K562 (cell line): ENCODE results near the gene ZNF488. TPM values are rescaled to one million over a fixed set of nuclear protein-coding genes. Genes with fewer than 3 reads are reported as not detected.

ENCODE experiments used
- ATAC-seq: fragments of 200-7000 bp; cut with Tn5 transposase; 3 replicates; pipeline ENCODE4 v1.9.1; 2020; ENCODE audit warnings: moderate library complexity
- BruUV-seq: library from RNA; stranded (reverse); fragments of 400-500 nt; replicated peaks from 2 replicates; lab custom pipeline; 2021; lab: Mats Ljungman, UMichigan
- CTCF ChIA-PET: fragments of 300-600 bp; formaldehyde crosslinking; extraction: SDS; loops from one replicate; lab custom pipeline; 2021; ENCODE audit warnings: low intra/inter-chr PET ratio; lab: Yijun Ruan, JAX
- POLR2A ChIA-PET: fragments of 300-600, 350-650 bp; sonication (Branson Sonifier 250); formaldehyde crosslinking; extraction: SDS; loops from one replicate; lab custom pipeline; 2021; ENCODE audit warnings: antibody characterized with exemption, inconsistent platforms; lab: Yijun Ruan, JAX
- DNase-seq, 4 experiments: peaks; one replicate each; pipeline versions ENCODE4 v3.0.0 to v3.0.0-alpha.2; 2011 to 2018; ENCODE audit warnings: low spot score in 3 of 4, mixed read lengths in 3 of 4; ENCODE audit errors: extremely low read depth in 1 of 4
- FAIRE-seq: peaks from 2 replicates; lab custom pipeline; 2011; peaks lifted over from hg19 to GRCh38; lab: Jason Lieb, UNC
- H2AFZ ChIP-seq: 2 replicates; pipeline ENCODE4 v1.6.0; 2011; ENCODE audit warnings: low read depth, low read length, control low read depth, inconsistent platforms
- H3K27ac ChIP-seq: fragments of 200-600 bp; 3 replicates; pipeline ENCODE4 v1.8.0; 2011; ENCODE audit warnings: low read depth, mild to moderate bottlenecking, control low read depth, inconsistent platforms, low read length, moderate library complexity, mixed read lengths; ENCODE audit errors: extremely low read depth
- H3K27me3 ChIP-seq, 2 experiments: fragments of 300-600 bp in 1 of 2; 2 replicates in 1 of 2; 3 replicates in 1 of 2; pipeline versions ENCODE4 v1.6.0 to v1.8.0; 2011; ENCODE audit warnings: inconsistent platforms in 2 of 2, low read length in 2 of 2, mild to moderate bottlenecking in 1 of 2, mixed read lengths in 1 of 2, moderate library complexity in 1 of 2; ENCODE audit not compliant: control insufficient read depth in 2 of 2, insufficient read depth in 2 of 2
- H3K36me3 ChIP-seq: fragments of 300-600 bp; 3 replicates; pipeline ENCODE4 v1.8.0; 2011; ENCODE audit warnings: mild to moderate bottlenecking, low read length, inconsistent platforms; ENCODE audit not compliant: control insufficient read depth, insufficient read depth
- H3K4me1 ChIP-seq, 2 experiments: fragments of 200-600 bp in 1 of 2; replicated peaks in 1 of 2; 2 replicates in 1 of 2; 3 replicates in 1 of 2; pipeline versions ENCODE4 v1.5.1 to v1.8.0; 2011; ENCODE audit warnings: inconsistent platforms in 2 of 2, low read length in 2 of 2, mild to moderate bottlenecking in 1 of 2, mixed read lengths in 1 of 2, moderate library complexity in 1 of 2; ENCODE audit not compliant: control insufficient read depth in 2 of 2, insufficient read depth in 2 of 2
- H3K4me2 ChIP-seq: 2 replicates; pipeline ENCODE4 v1.6.1; 2011; ENCODE audit warnings: low read length, control low read depth, inconsistent platforms, mixed read lengths; ENCODE audit not compliant: insufficient read depth
- H3K4me3 ChIP-seq: fragments of 200-600 bp; sonication (generic), shearing (Covaris generic); 2 replicates; pipeline ENCODE4 v1.5.1; 2016; ENCODE audit warnings: control low read depth, inconsistent platforms
- H3K79me2 ChIP-seq: fragments of 200-600 bp; 3 replicates; pipeline ENCODE4 v1.8.0; 2011; ENCODE audit warnings: low read length, inconsistent platforms; ENCODE audit not compliant: control insufficient read depth, insufficient read depth
- H3K9ac ChIP-seq, 2 experiments: 2 replicates each; pipeline versions ENCODE4 v1.6.0 to v1.6.1; 2011; ENCODE audit warnings: low read depth in 2 of 2, low read length in 2 of 2, control low read depth in 1 of 2, inconsistent platforms in 1 of 2, mild to moderate bottlenecking in 1 of 2, mixed read lengths in 1 of 2; ENCODE audit not compliant: insufficient read depth in 1 of 2
- H3K9me1 ChIP-seq: one replicate; pipeline ENCODE4 v1.6.0; 2011; ENCODE audit warnings: inconsistent platforms, mild to moderate bottlenecking, low read length, moderate library complexity; ENCODE audit not compliant: control insufficient read depth, insufficient read depth
- H3K9me3 ChIP-seq: replicated peaks from 2 replicates; pipeline ENCODE4 v1.5.1; 2011; ENCODE audit warnings: low read depth, low read length, inconsistent platforms; ENCODE audit not compliant: control insufficient read depth, insufficient read depth
- H4K20me1 ChIP-seq: replicated peaks from 2 replicates; pipeline ENCODE4 v1.6.1; 2011; ENCODE audit warnings: low read length, inconsistent platforms, mixed read lengths; ENCODE audit not compliant: control insufficient read depth, insufficient read depth
- GABPB2 ChIP-seq: fragments of 250-450 bp; sonication (Bioruptor Pico); conservative IDR thresholded peaks from 2 replicates; pipeline ENCODE4 v1.5.1; 2021; ENCODE audit warnings: mild to moderate bottlenecking
- ZKSCAN3 ChIP-seq: fragments of 250-450 bp; sonication (Bioruptor Pico); IDR thresholded peaks from 2 replicates; pipeline ENCODE4 v1.4.0; 2020
- WGBS: fragments of 100-300 bp; shearing (Covaris generic); methylation state at CpG from one replicate; pipeline ENCODE4 v1.1.6; 2016; ENCODE audit warnings: low coverage, mixed read lengths; ENCODE audit not compliant: insufficient coverage; ENCODE audit errors: missing lambda C conversion rate; 5-methylcytosine and 5-hydroxymethylcytosine counted together
- in situ Hi-C: fragments of 300-500 bp; cut with MboI; formaldehyde crosslinking; loops from 4 replicates; pipeline ENCODE4 v1.15.0; 2018; ENCODE audit warnings: inconsistent platforms, mixed read lengths
- intact Hi-C: fragments of 100-400 bp; cut with micrococcal nuclease; formaldehyde crosslinking; loops from 2 replicates; pipeline ENCODE4 v1.14.2; 2022
- polyA plus RNA-seq, 8 experiments: library from polyadenylated mRNA; depleted of rRNA in 4 of 8; stranded (reverse) in 5 of 8; unstranded in 3 of 8; fragments of >200 nt; fragmentation: Nextera tagmentation in 2 of 8; fragmentation: Illumina TruSeq in 1 of 8; extraction: Ambion mirVana in 2 of 8; extraction: Trizol in 1 of 8; gene quantifications; 2 replicates each; pipeline versions ENCODE4 v1.2.1 to v1.2.3, GENCODE V29; 2011 to 2014; ENCODE audit warnings: inconsistent platforms in 1 of 8, missing spikeins in 1 of 8
- total RNA-seq, 7 experiments: library from RNA; depleted of rRNA in 6 of 7; stranded (reverse); fragments of >200 nt in 6 of 7; fragmentation: Illumina TruSeq in 2 of 7; extraction: Trizol in 2 of 7; gene quantifications; 2 replicates each; pipeline versions ENCODE4 v1.2.1 to v1.2.3, GENCODE V29; 2011 to 2021; ENCODE audit warnings: low replicate concordance in 1 of 7

The ZNF488 gene
- total and polyA plus RNA-seq, 9 of the 15 experiments (the other 6 are each of a cell fraction or from before 2014, with no cell fraction given): 0.03 to 0.09 (median 0.05) TPM; not detected in 3

DNA sequence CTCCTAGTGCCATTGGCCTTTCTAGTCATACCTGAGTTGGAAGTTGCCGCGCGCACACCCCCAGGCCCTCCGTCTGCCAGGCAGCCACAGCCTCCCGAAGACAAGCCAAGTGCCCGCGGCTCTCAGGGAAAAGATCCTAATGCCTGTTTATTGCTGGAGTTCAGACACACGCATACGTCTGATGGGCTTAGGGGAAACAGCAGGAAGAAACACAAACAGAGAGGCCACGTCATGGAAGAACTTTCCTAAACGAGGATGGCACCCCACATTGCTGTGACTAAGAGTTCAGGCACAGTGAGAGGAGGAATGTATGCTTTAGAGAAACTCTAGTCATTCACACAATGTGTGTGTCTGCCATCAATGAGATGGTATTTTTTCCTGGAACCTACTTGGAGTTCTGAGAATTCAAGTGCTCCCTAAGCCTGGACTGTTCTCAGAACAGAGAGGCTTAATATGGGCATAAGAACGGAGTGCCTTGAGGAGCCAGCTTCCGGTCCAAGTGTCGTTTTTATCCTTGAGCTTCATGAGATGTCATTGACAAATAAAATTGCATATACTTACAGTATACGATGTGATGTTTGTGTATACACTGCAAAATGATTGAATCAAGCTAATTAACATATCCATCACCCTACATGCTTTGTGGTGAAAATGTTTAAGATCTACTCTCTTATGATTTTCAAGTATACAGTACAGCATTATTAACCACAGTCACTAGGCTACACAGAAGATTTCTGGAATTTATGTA lies 47.5 kb downstream of the ZNF488 start (continued):
- TF ChIP-seq GABPB2 (CRISPR knock-in tag): no peak

DNA sequence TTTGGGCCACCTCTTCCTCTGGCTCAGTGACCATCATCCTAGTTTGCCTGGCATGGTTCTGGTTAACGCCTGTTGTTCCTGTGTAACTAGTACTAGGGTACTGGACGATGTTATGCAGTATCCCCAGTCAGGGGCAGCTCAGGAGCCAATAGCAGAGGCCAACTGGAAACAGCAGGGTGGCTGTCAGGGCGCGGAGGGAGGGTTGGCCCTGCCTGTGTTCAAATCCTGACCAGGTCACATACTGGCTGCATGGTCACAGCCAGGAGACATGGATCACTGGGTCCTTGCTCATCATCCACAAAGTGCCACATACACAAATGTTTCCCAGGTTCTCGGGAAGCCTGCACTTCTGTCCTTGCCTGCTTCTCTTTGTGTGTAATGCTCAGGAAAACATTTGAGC lies 48.2 kb downstream of the ZNF488 start:
- no TSS peak for BruUV-seq
- ChIA-PET POLR2A (no interaction called here), CTCF (no interaction called here)
- no peaks in the 10 kb centered on the region for H3K36me3 ChIP-seq
- H4K20me1 ChIP-seq: no peaks in the 10 kb centered on the region
- peaks cover 24 to 35% of the 10 kb centered on the region in 2 experiments for H3K4me1 ChIP-seq
- WGBS: 63% methylated on average over 5 of the region's 5 CpGs
- peak overlapping the region; percentile 73 for H3K27ac ChIP-seq
- TF ChIP-seq ZKSCAN3: no peak
- intact Hi-C loops: no loop called here
- no peaks in the 10 kb centered on the region for H3K9me1 ChIP-seq
- DNase-seq (no peak), ATAC-seq (no peak), FAIRE-seq (no peak)
- H3K4me2 ChIP-seq: peak overlapping the region; percentile 69
- H3K27me3 ChIP-seq: no peaks in the 10 kb centered on the region; a peak in 1 of 5 replicates
- H2AFZ ChIP-seq: peak overlapping the region; percentile 92
- H3K9ac ChIP-seq: peak overlapping the region; percentile 17 to 63; a peak in 2 of 4 replicates
- no peaks in the 10 kb centered on the region for H3K9me3 ChIP-seq
- no peaks in the 10 kb centered on the region for H3K79me2 ChIP-seq
- H3K4me3 ChIP-seq: no peak overlapping the region
- in situ Hi-C loops: no loop called here
